ENCODE results near the gene ILF2.
"Not testable (repeated sequence)": the region's sequence is repeated elsewhere in the genome, so short reads cannot be mapped to it uniquely, and the experiment has no call there.

ILF2 gene

GRCh38 chr1:153647346-153647714 is 23.5 kb downstream of the ILF2 start:
- DNase-seq = no peak

GRCh38 chr1:153646672-153647345 is 24.0 kb downstream of the ILF2 start:
- no peak for DNase-seq

GRCh38 chr1:153643816-153644215 is 27.0 kb downstream of the ILF2 start:
- no peak for DNase-seq

- DNase-seq = no peak
Observed at GRCh38 chr1:153643100-153643499, 27.7 kb downstream of the ILF2 start.

- DNase-seq = no peak
Observed at GRCh38 chr1:153642161-153642560, 28.6 kb downstream of the ILF2 start.

- DNase-seq = no peak
Observed at GRCh38 chr1:153640861-153641260, 29.9 kb downstream of the ILF2 start.

GRCh38 chr1:153640213-153640612 is 30.6 kb downstream of the ILF2 start:
- not testable (repeated sequence) for DNase-seq

- no peak for DNase-seq
Observed at GRCh38 chr1:153639280-153639679, 31.5 kb downstream of the ILF2 start.

GRCh38 chr1:153638261-153638660 is 32.5 kb downstream of the ILF2 start:
- DNase-seq = no peak

GRCh38 chr1:153636312-153636711 is 34.5 kb downstream of the ILF2 start:
- DNase-seq = no peak

GRCh38 chr1:153635872-153636271 is 34.9 kb downstream of the ILF2 start:
- DNase-seq = no peak

GRCh38 chr1:153633754-153634665 is 36.8 kb downstream of the ILF2 start, which contains the start of gene CHTOP:
Gene CHTOP, plus strand, starts transcription at chr1:153634066. Its CDS starts 2,523 bp downstream, at chr1:153636589.
- peak; percentile 99 for DNase-seq

GRCh38 chr1:153633161-153633753 is 37.5 kb downstream of the ILF2 start:
- no peak for DNase-seq

GRCh38 chr1:153631047-153632022 is 39.5 kb downstream of the ILF2 start:
- DNase-seq = no peak

GRCh38 chr1:153630384-153630783 is 40.4 kb downstream of the ILF2 start:
- DNase-seq = no peak

GRCh38 chr1:153629971-153630370 is 40.8 kb downstream of the ILF2 start:
- DNase-seq = no peak

GRCh38 chr1:153629343-153629665 is 41.5 kb downstream of the ILF2 start:
- DNase-seq = no peak

- no peak for DNase-seq
Observed at GRCh38 chr1:153628638-153629342, 42.0 kb downstream of the ILF2 start.

GRCh38 chr1:153627715-153628626 is 42.8 kb downstream of the ILF2 start, which contains the start of gene S100A1:
Gene S100A1, plus strand, starts transcription at chr1:153628434. Its CDS starts 2,088 bp downstream, at chr1:153630522.
- DNase-seq = peak; percentile 36

GRCh38 chr1:153626904-153627714 is 43.7 kb downstream of the ILF2 start, which contains the start of gene S100A13:
Gene S100A13, minus strand, starts transcription at chr1:153627505. Its CDS starts 1,033 bp downstream, at chr1:153626472.
- DNase-seq = peak; percentile 65
